Ovary (tissue), 3 donors: ENCODE results near the gene RPS19.

Experiments used
- POLR2A ChIP-seq: fragments of 450-650 bp; IDR thresholded peaks from one replicate; pipeline ENCODE4 v1.6.1; 2017; ENCODE audit warnings: antibody characterized with exemption, mild to moderate bottlenecking, moderate library complexity
- TF ChIP-seq, protein P1 (sequence below), 3 donors: fragments of 450-650 bp in 2 of 3; fragments of 200-600 bp in 1 of 3; IDR thresholded peaks; one replicate each; pipeline versions ENCODE4 v1.5.1 to v1.8.0; 2016 to 2022; ENCODE audit warnings: antibody characterized with exemption in 3 of 3, mild to moderate bottlenecking in 1 of 3
- donor health status: DM: no; HTN: no; CAD: no.

DNA sequence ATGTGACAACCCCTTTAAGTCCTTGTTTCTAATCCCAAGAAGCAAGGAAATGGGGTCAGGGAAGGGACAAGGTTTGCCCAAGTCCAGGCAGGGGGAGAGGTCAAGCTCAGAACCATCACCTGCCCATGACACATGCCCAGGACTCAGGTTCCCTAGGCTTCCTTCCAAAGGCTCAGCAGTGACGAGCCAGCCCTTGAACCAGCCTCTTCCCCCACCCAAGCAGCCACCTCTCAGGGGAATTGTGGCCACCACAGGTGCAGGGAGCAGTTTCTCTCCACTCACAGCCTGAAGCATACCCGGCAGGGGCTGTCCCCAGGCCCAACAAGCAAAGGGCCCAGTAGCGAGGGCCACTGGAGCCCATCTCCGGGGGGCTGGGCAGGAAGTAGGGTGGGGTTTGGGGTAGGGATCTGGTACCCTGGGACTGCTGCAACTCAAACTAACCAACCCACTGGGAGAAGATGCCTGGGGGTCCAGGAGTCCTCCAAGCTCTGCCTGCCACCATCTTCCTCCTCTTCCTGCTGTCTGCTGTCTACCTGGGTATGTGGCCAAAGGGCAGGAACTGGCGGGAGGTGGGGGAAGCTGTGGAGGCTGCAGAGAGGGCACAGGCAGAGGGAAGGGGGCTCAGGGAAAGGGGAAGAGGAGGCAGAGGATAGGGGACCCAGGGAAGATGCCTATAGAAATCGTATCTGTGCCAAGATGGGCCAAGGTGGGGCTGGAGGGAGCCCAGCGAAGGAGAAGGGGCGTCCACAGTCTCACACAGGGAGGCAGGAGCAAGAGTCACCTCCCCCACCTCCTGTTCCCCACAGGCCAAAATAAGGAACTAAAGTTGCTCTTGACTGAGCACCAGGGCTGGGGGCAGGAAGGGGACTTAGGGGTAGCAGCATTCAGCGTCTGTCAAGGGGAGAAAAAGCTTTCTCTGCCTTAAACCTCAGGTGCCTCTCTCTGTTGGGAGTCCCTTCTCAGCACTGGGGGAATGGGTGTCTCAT, 17.1 kb downstream of the RPS19 start, which contains the start of gene CD79A:
- TF ChIP-seq, protein P1, sequence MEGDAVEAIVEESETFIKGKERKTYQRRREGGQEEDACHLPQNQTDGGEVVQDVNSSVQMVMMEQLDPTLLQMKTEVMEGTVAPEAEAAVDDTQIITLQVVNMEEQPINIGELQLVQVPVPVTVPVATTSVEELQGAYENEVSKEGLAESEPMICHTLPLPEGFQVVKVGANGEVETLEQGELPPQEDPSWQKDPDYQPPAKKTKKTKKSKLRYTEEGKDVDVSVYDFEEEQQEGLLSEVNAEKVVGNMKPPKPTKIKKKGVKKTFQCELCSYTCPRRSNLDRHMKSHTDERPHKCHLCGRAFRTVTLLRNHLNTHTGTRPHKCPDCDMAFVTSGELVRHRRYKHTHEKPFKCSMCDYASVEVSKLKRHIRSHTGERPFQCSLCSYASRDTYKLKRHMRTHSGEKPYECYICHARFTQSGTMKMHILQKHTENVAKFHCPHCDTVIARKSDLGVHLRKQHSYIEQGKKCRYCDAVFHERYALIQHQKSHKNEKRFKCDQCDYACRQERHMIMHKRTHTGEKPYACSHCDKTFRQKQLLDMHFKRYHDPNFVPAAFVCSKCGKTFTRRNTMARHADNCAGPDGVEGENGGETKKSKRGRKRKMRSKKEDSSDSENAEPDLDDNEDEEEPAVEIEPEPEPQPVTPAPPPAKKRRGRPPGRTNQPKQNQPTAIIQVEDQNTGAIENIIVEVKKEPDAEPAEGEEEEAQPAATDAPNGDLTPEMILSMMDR (IDR thresholded peaks at IDR 0.05): no peak
- no peak for TF ChIP-seq POLR2A
